ENCODE measurements around the gene KDM5B.

GRCh38 chr1:202689082-202689481, 119.1 kb downstream of the KDM5B start:
- TF ChIP-seq POLR2AphosphoS5 (IDR thresholded peaks at IDR 0.05; ENCODE audit: low read depth, low read length) (no peak), POLR2A (IDR thresholded peaks at IDR 0.05; ENCODE audit: low read depth, low read length) (no peak)

All from GM12892 (cell line).